KG1 (cell line): ENCODE data around the gene CDC16.
"Not testable (repeated sequence)": the region's sequence is repeated elsewhere in the genome, so short reads cannot be mapped to it uniquely, and the experiment has no call there.

Experiments
- DNase-seq: peaks from one replicate; lab custom pipeline; 2025; lab: John Stamatoyannopoulos, UW

CDC16 gene

DNA sequence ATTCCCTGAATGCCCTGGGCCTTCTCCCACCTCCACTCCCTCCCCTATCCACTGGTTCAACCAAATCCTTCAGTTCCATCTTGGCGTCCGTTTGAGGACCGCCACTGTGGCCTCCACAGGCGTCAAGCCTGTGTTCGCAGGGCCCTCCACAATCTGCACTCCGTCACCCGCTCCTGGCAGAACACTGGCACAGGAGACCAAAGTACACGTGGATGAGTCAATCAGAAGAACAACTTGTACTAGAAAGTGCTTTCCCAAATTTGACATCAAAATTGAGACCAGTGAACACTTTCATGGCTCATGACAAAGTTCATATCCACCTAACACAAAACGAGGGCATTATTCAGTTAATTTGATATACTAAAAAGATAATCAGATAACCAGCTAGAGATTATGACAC, 6.5 kb upstream of the CDC16 start:
- DNase-seq: no peak

DNA sequence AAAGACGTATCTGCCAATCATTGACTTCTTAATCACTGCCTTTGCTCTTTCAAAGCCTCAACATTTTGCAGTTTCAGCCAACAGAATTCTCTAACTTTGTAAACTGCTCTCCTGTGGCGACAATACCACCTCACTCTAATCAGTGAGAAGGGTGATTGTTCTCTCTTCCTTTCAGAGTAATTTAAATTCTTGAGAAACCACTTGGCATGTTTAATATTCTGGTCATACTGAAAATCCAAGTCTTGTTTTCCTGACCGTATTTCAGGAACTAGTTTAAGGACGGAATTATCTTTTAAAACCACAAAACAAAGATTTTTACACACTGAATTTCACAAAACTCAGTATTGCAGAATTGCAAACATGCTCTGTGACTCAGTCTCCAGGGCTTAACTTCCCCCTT, 5.2 kb upstream of the CDC16 start:
- no peak for DNase-seq

DNA sequence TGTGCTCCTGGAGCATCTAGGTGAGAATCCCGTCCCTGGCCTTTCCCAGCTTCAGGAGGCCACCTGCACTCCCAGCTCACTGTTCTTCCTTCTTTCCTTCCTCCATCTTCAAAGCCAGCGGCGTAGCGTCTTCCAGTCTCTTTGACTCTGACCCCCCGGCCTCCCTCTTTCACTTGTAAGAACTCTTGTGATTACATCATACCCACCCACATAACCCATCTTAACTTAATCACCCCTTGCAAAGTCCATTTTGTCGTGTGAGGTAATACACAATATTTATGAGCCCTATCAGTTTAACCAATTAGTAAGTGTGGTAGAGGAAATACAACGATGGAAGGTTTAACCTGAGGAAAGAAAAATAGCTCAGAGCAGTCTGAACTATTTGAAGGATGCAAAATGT, 4.6 kb upstream of the CDC16 start:
- DNase-seq: no peak

DNA sequence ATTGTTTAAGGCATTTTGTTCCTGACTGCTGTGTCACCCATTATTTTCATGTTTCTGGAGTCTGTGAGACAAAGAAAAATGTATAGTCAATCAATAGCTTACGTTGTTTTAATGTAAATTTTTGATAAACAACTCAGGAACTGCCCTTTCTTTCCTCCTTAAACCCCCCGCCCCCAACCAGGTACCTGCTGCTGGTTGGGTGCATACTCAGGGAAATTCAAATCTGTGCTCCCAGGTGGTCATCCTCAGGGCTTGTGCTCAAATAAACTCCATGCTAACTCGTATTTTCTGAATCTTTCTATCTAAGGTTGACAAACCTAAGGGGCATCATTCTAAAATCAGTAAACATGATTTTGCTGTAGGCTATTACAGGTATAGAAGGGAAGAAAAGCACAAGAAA, 4.1 kb upstream of the CDC16 start:
- DNase-seq: no peak

DNA sequence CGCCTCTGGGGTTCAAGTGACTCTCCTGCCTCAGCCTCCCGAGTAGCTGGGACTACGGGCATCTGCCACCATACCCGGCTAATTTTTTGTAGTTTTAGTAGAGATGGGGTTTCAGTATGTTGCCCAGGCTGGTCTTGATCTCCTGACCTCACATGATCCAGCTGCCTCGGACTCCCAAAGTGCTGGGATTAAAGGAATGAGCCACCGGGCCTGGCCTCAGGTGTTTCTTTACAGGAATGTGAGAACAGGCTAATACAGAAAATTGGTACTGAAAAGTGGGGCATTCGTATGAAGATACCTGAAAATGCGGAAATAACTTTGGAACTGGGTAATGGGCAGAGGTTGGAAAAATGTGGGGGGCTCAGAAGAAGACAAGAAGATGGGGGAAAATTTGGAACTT, 2.8 kb upstream of the CDC16 start:
- no peak for DNase-seq

DNA sequence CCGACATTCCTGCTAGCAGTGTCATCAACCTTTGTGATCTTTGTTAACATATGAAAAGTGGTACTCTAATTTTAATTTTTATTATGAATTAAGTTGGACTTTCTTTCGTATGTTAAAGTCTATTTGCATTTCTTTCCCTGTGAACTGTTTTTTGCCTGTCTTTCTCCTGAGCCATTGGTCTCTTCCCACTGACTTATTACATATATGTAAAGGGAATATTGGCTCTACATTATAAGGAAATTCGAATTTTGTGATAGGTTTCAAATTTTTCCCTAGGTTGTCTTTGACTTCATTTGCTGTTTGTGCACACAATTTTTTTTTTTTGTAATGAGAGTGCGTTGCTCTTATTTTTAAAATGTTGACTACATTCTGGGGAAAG, 442 bp upstream of the CDC16 start:
- no peak for DNase-seq

DNA sequence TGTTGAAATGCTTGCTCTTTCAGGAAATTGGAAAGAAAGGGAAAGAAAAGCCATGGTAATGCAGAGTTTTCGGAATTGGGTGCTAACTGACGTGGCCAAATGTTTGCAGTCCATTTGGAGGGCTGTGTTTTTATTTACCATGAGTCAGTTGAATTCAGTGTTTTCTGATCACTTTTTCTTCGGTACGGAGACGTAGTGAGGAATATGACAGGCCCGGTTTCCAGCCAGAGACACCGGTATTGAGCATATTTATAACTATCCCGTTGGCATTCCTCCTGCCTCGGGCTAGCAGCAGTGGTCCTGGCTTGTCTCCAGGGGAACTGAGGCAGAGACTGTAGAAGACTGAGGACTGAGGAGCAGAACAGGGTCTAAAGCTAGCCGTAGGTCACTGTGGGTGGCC, 1.0 kb downstream of the CDC16 start:
- DNase-seq: no peak

DNA sequence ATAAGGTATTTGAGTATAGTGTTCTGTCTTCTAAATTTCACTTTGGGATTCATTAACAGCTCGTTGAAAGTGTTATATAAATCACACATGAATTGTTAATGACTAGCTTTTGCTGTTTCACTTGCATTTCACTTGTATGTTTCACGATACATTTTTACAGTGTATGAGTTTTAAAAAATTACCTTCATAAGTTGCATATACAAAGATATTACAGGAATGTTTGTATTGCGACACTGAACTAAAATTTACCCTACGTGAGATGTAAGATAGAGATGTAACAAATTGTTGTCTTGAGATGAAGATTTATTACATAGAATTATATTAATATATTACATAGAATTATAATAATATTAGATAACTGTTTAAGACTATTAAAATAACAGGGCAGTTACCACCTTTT, 1.5 kb downstream of the CDC16 start:
- no peak for DNase-seq

DNA sequence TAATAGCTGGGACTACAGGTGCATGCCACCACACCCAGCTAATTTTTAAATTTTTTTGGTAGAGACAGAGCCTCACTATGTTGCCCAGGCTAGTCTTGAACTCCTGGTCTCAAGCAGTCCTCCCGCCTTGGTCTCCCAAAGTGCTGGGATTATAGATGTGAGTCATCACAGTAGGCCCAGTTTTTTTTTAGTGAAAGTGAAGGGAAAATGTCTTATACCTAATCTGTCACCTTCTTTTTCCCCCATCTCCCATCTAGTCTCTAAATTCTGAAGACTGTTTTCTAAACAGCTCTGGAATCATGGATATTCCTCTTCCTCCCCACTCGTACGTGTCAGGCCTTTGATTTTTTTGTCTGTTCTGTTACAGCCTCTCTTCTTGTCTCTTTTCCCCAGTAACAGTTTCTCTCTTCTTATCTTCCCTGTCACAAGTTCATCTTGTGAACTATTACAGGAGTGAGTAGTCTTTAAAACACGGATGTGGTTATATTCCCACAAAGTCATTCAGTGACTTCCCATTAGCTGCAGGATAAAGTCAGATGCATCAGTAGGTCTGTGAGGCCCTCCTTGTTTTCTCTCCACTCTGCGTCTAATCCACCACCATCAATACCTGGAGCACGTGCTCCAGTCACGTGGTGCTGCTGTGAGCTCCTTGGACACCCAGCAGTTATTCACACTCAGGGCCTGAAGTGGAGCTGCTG, 2.9 kb downstream of the CDC16 start:
- DNase-seq: no peak

DNA sequence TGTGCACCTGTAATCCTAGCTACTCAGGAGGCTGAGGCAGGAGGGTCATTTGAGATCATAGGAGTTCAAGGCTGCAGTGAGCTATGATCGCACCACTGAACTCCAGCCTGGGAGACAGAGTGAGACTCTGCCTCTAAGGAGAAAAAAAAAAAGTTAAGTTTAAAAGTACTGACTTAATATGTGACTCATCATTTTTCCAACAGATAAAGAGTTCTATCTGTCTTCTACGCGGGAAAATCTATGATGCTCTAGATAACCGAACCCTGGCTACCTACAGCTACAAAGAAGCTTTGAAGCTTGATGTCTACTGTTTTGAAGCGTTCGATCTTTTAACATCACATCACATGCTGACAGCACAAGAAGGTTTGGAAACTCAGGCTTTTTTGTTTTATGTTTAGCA, 7.2 kb downstream of the CDC16 start:
- no peak for DNase-seq

DNA sequence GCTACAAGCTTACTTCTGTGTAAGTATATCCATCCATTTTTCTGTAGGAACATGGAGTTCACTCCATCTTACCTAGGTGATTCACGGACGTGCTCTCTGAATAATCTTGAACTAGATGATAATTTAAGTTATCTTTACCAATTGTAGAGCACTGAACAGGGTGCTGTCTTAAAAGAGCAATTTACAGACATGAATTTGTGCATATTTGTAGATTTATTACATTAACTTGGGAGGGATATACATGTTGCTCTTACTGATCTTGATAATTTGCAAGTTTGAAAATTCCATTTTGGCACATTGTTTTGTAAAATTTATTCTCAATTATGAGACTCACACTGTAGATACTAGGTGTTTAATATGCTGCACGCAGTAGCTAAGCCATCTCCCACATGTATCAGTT, 9.3 kb downstream of the CDC16 start:
- no peak for DNase-seq

DNA sequence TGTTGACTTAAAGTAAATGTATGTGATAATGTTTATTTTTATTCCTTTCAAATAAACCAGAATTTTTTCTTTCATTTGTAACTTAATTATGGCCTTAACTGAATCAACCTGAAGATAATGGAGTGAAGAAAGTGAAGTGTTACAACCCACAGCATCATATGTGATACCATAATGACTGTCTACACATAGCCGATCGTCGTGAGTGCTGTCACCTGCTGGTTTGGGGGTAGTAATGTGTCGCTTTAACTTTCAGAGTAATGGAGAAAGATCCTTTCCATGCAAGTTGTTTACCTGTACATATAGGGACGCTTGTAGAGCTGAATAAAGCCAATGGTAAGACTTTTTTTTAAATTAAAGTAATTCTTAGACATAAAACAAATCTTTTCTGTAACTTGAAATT, 9.9 kb downstream of the CDC16 start:
- DNase-seq: no peak

DNA sequence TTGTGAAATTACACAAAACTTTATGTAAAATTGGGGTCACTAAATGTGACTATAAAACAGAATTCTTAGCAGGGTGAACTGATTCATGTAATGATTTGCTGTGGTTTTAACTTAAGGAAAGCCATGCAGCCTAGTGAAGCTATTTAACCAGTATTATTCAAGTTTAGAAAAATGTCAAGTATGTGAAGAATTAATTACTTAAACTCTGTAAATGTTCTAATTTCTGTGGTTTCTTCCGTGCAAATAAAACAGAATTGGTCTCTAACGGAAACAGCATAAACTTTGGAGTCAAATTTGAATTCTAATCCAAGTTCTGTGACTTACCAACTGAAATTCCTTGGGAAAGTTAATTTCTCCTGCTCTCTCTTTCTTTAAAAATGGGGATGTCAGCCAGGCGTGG, 13.3 kb downstream of the CDC16 start:
- DNase-seq: no peak

DNA sequence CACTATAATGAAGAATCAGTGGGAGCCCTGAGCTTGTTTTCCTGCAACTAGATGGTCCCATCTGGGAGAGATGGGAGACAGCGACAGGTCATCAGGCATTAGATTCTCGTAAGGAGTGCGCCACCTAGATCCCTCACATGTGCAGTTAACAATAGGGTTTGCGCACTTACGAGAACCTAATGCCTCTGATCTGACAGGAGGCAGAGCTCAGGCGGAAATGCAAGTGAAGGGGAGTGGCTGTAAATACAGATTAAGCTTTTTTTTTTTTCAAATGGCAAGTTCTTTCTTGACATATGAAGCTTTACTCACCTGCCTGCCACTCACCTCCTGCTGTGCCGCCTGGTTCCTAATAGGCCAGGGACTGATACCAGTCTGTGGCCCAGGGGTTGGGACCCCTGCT, 14.4 kb downstream of the CDC16 start:
- no peak for DNase-seq

DNA sequence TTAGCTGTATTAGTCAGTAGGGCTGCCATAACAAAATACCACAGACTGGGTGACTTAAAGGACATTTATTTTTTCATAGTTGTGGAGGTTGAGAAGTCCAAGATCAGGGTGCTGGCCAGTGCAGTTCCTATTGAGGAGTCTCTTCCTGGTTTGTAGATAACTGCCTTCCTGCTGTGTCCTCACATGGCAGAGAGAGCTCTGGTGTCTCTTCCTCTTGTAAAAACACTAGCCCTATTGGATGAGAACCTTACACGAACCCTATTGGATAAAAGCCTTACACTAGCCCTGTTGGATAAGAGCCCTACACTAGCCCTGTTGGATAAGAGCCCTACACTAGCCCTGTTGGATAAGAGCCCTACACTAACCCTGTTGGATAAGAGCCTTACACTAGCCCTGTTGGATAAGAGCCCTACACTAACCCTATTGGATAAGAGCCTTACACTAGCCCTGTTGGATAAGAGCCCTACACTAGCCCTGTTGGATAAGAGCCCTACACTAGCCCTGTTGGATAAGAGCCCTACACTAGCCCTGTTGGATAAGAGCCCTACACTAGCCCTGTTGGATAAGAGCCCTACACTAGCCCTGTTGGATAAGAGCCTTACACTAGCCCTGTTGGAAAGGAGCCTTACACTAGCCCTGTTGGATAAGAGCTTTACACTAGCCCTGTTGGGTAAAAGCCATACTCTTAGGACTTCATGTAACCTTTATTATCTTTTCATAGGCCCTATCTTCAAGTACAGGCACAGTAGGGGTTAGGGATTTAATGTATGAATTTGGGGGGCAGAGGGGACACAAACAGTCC, 17.1 kb downstream of the CDC16 start:
- not testable (repeated sequence) for DNase-seq

DNA sequence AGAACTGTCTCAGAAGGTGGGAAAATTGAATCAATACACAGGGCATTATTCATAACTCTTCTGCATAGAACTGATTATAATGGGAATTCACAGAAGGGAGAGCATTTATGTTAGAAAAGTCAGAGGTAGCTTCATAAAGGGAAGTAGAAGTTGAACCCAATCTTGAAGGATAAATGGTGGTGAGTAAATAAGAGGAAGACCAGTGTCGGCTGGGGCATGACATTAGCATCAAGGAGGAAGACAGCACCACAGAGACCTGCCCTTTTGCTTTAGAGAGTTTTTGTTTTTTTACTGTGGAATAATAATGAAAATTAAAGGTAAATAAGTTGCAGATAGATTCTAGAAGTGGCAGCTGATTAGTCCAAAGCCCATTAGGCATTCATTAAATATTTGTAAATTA, 21.9 kb downstream of the CDC16 start:
- DNase-seq: no peak

DNA sequence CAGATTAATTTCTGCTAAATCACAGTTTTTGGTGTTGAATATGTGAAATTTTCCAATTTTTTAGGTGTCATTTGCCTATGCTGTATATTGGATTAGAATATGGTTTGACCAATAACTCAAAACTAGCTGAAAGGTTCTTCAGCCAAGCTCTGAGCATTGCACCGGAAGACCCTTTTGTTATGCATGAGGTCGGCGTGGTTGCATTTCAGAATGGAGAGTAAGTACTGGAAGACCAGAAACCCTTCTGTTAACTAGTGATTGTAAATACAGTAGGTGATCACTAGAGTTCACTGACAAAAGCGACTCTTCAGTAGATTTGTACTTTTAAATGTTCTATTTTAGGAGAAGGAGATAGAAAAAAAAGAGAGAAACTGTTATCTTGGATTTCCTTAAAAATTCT, 22.3 kb downstream of the CDC16 start:
- no peak for DNase-seq

DNA sequence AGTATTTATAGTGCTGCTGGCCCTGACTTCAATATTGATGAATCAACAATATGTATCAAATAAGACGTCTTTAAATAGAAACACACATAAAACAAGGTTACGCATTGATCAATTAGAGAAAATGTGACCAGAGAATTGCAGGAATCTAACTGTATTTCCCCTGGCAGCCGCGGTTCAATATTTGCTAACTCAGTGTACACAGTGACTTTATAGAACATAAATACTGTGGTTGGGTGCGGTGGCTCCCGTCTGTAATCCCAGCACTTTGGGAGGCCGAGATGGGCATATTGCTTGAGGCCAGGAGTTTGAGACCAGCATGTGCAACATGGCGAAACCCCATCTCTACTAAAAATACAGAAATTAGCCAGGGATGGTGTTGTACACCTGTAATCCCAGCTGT, 23.9 kb downstream of the CDC16 start:
- DNase-seq: no peak

DNA sequence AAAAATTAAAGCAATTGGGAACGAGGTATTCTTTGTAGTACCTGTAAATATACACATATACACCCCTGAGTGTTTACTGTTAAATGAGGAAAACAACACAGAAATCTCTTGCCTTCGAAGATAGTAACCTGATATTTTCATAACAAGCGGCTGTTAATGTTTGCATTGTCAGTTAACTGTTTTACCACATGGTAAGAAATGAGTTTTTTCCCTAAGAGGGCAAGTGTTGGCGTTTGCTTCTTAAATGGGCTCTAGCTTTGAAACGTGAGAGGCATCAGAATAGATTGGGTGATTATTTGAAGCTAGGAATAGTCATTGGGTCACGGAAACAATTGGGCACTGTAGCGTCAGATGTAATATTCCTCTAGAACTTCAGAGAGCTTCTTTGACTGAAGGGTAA, 24.7 kb downstream of the CDC16 start:
- no peak for DNase-seq

DNA sequence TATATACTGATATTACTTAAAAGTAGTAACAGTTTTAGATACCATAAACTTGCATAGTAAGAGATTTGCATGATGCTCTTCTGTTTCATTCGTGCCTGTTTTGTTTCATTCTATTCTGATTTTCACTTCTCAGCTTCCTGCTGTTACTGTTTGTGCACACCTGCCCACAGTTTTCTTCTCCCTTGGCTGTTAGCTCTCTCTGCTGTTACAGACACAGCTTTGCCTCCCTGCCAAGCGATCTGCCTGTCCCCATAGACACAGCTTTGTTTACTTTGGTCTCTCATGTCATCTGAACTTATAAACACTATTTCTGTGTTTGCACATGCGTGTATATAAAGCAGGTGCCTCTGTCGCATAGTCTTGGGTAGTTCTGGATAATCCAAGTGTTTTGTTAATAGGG, 25.3 kb downstream of the CDC16 start:
- no peak for DNase-seq

DNA sequence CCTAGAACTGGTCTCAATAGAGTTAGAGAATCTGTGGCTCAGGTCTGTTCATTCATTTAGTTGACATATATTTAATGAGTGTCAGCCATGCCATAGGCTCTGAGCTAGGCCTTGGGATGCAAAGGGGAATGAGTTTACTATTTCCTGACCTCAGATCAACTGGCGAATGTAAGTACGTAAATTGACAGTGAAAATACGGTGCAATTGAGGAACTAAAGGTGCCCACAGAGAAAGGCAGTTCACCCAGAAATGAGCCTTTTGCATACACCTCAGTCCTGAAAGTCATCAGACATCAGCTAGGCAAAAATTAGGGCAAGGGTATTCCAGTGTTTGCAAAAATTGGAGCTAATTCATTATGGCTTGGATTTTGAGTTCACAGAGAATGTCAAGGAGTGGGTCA, 26.1 kb downstream of the CDC16 start:
- no peak for DNase-seq

DNA sequence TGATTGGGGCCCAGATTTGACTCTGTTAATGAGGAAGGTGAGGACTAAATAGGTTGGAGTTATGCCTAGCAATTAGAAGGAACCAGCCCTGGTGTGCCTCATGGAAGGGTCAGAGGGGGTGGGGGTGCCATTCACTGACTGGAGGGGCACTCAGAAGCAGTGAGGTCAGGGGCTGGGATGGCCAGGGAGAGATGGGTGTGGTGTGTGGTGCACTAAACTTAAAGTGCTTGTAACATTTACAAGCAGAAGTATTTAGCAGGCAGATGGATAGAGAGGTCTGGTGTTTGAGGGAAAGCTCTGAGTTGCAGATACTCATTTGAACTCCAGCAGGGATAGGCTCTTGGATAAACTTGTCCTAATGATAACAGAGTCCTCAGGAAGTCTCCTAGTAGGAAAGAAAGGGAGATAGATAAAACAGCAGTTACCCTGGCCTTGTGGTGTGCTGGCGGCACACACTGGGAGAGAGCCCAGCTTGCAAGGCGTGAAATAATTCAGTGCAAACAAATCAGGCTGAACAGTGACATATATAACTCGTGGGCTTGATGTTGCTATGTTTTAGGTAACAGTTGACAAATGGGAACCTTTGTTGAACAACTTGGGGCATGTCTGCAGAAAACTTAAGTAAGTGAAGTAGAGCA, 26.8 kb downstream of the CDC16 start:
- DNase-seq: no peak

DNA sequence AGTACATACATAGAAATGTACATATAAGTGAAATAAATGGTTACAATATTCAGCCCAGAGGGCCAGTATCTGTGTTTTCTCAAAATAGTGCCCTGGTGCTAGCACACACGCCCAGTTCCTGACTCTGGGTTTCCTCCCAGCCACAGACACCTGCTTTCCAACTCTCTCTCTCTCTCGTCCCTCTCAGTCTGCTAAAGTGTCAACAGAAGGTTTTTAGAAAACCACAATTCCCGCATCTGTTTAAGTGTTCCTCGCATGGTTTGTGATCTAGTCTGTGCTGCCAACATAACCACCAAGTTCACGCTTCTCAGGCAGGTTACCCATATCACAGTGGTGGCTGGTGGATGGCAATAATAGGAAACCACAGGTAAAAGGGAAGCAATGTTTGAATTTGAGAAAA, 28.9 kb downstream of the CDC16 start:
- DNase-seq: no peak

DNA sequence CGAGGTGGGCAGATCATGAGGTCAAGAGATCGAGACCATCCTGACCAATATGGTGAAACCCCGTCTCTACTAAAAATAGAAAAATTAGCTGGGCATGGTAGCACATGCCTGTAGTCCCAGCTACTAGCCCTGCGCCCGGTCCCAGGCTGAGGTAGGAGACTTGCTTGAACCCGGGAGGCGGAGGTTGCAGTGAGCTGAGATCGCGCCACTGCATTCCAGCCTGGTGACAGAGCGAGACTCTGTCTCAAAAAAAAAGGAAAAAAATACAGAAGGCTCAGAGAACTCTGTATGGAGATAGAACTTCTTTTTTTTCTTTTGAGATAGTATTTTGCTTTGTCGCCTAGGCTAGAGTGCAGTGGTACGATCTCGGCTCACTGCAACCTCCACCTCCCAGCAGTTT, 29.6 kb downstream of the CDC16 start:
- not testable (repeated sequence) for DNase-seq
